Measurements from ENCODE around the gene CDC42EP2. TPM values are rescaled to one million over a fixed set of nuclear protein-coding genes. Genes with fewer than 3 reads are reported as not detected.

The CDC42EP2 gene, protein sequence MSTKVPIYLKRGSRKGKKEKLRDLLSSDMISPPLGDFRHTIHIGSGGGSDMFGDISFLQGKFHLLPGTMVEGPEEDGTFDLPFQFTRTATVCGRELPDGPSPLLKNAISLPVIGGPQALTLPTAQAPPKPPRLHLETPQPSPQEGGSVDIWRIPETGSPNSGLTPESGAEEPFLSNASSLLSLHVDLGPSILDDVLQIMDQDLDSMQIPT
- 1 to 10 TPM in 1 of 2 experiments, under 1 TPM in 1; 0.57 to 1.5 TPM for total RNA-seq

DNA sequence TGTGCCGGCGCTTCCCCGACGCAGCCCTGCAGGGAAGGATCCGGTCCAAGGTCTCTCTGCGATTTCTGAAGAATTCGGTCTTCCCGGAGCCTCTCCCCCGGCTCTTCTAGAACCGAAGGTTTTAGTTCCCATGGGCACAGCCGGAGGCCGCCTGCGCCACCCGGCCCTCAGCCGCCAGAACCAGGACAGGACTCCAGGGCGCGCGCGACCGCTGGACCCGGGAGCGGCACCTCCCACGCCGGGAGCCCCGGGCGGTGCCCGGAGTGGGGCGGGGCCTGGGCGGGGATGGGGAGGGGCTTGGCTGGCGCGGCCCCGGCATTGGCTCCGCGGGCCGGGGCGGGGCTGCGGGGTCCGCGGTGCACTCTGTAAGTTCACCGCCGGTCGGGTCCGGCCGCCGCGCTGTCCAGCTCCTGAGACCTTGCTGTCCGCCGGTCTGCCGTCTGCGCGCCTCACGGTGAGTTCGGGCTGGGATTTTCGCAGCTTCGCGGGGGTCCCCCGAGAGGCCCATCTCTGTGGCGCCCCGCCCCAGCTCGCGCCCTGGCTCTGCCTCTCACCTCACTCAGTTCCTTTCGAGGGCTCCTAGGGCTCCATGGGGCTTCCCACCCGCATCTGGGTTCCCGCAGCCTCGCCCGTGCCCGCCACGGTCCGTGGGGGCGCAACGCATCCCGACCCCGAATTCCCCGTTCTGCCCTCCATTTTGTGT, at the start of gene CDC42EP2:
Gene CDC42EP2 (plus strand): TSS at position 366 of the 703 bp plus-strand sequence. CDS start 6,033 bp downstream, outside the sequence.
- peak within 1 kb of the TSS; percentile 74 for H3K4me3 Mint-ChIP-seq
- DNase-seq: peak; percentile 72
- H3K36me3 Mint-ChIP-seq (ENCODE audit: low read depth): no peaks in the 10 kb centered on the region
- H3K9me3 Mint-ChIP-seq: no peaks in the 10 kb centered on the region
- H3K4me1 Mint-ChIP-seq (ENCODE audit: low read depth): peaks cover 5% of the 10 kb centered on the region
- intact Hi-C loops (cut with micrococcal nuclease): loop anchor here (1.0 to 2.0 kb wide), 5 partner anchors 16 to 467 kb away; no protein-coding TSS in a partner anchor
- peaks cover 8% of the 10 kb centered on the region for H3K27me3 Mint-ChIP-seq (ENCODE audit: low read depth)
- H3K27ac Mint-ChIP-seq: no peak within 1 kb of the TSS
- CTCF ChIA-PET: interaction anchor here (0.6 to 6.4 kb wide), 32 partner anchors 8 to 350 kb away, joined by 3 to 161 read pairs (median 4); partner anchors contain the start of genes DPF2, POLA2, TIGD3 and TM7SF2

DNA sequence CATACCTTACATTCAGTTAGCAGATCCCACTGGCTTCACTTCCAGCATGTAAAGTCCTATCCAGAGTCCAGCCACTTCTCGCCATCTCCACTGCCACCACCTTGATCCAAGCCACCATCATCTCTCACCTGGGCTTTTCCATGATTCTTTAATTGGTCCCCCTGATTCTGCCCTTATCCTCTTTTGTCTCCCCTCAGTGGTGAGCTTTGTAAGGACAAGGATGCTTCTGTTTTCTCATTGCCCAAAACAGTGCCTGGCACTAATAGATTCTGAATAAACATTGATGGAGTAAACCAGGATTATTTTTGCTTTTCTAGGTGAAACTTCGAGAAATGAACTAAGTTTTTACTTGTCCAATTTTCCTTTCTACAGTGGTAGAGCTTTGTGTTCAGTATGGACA, 48.5 kb upstream of the CDC42EP2 start:
- CTCF ChIA-PET: interaction anchor here (0.8 to 2.1 kb wide), 6 partner anchors 9 to 67 kb away, joined by 3 to 11 read pairs (median 4); no protein-coding TSS in a partner anchor
- intact Hi-C loops (cut with micrococcal nuclease): no loop called here
- no peak for DNase-seq
- Mint-ChIP-seq H3K27me3 (ENCODE audit: low read depth) (no peaks in the 10 kb centered on the region), H3K4me1 (ENCODE audit: low read depth) (peaks cover 36% of the 10 kb centered on the region), H3K4me3 (no peak overlapping the region), H3K36me3 (ENCODE audit: low read depth) (peaks cover 60% of the 10 kb centered on the region), H3K27ac (no peak overlapping the region), H3K9me3 (no peaks in the 10 kb centered on the region)

DNA sequence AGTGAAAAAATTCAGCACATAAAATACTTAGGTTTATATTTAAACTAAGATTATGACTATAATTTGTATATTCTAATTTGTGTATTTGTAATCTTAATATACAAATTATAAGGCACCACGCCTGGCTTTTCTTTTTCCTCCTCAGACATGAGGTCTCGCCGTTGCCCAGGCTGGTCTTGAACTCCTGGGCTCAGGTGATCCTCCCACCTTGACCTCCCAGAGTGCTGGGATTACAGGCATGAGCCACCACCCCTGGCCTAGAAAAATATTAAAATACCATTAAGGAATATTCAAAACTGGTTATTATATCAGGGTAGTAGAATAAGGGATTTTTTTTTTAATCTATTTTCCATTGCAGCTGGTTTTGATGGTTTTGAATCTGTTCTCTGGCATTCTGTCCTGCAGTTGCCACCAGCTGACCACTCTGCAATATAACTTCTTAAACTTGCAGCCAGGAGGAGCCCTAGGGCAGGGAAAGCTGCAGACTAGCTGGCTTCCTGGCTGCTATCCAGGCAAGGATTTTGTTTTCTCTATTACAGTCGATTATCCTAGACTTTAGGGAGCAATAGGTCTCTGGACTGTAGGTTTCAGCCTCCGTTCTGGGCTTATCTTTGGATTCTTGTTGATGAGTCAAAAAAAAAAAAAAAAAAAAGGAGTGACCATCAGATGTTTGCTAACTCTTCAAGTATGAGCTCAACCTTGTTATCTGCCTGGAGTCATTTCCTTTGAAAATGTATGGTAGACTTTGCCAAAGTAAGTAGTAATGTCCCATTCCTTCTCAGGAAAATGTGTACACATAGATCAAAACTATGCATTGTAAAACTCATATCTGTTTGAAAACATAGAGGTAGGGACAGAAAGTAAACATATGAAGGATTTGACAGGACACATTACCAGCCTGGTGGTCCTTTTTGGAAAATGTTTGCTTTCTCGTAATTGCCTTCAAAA, 39.7 kb upstream of the CDC42EP2 start:
- peaks cover 15% of the 10 kb centered on the region for H3K4me1 Mint-ChIP-seq (ENCODE audit: low read depth)
- no peak overlapping the region for H3K27ac Mint-ChIP-seq
- H3K27me3 Mint-ChIP-seq (ENCODE audit: low read depth): no peaks in the 10 kb centered on the region
- intact Hi-C loops (cut with micrococcal nuclease): loop anchor here (1.0 to 10.0 kb wide), 4 partner anchors 40 to 237 kb away; partner anchors contain the start of gene DPF2
- peak; percentile 53 for DNase-seq
- H3K9me3 Mint-ChIP-seq: no peaks in the 10 kb centered on the region
- CTCF ChIA-PET: interaction anchor here (0.6 to 4.0 kb wide), 13 partner anchors 9 to 1046 kb away, joined by 3 to 34 read pairs (median 3); partner anchors contain the start of genes CDC42EP2 and DPF2
- H3K36me3 Mint-ChIP-seq (ENCODE audit: low read depth): peaks cover 38% of the 10 kb centered on the region
- H3K4me3 Mint-ChIP-seq: no peak overlapping the region

DNA sequence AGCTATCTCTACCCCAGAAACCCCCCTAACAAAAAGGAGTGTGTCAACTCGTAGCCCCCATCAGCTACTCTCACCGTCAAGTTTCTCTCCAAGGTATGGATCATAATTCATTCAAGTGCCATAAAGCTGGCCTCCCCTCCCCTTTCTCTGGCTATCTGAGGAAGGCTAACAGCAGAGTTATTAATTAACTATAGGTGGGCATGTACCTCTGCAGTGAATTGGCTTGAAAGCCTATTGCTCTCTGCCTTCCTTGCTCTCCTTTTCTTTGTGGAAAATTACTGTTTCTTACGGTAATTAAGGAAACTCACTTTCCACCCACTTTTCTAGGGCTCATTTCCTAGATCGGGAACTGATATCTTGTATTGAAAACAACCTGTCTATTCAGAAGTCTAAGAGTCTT, 38.8 kb upstream of the CDC42EP2 start:
- Mint-ChIP-seq H3K27me3 (ENCODE audit: low read depth) (no peaks in the 10 kb centered on the region), H3K9me3 (no peaks in the 10 kb centered on the region), H3K36me3 (ENCODE audit: low read depth) (peaks cover 39% of the 10 kb centered on the region), H3K4me1 (ENCODE audit: low read depth) (peaks cover 17% of the 10 kb centered on the region), H3K27ac (no peak overlapping the region), H3K4me3 (no peak overlapping the region)
- CTCF ChIA-PET: interaction anchor here (0.6 to 4.0 kb wide), 8 partner anchors 10 to 58 kb away, joined by 3 to 34 read pairs (median 4); partner anchors contain the start of genes CDC42EP2 and DPF2
- DNase-seq: no peak
- intact Hi-C loops (cut with micrococcal nuclease): loop anchor here (1.0 to 10.0 kb wide), 4 partner anchors 39 to 236 kb away; partner anchors contain the start of gene DPF2

DNA sequence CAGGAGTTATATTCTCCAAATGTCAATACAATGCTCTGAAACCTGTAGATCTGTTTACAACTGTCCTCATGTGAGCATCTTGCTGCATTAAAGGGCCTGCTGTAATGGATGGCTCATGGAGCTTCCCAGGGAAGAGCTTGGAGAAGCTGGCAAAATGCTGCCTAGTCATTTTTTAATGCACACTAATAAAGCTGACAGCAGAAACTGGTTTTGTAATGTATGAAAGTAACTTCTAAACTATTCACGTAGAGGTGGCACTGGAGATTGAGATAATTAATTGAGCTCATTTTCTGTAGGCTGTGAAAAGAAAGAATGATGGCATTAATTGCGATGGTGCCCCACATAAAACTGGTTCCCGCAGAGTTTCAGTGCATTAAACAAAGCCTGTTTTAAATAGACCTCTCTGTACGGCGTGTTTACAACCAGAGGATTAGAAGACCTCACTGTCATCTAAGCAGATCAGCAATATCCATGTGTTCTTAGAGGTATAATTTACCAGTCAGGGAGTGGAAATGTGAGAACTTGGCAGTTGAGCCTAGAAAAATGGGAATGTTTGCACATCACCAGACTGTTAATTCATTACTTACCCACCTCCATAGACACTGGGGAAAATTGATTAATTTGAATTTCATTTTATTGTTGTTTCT, 36.9 kb upstream of the CDC42EP2 start:
- no peak for DNase-seq
- Mint-ChIP-seq H3K4me1 (ENCODE audit: low read depth) (peaks cover 17% of the 10 kb centered on the region), H3K27me3 (ENCODE audit: low read depth) (no peaks in the 10 kb centered on the region), H3K27ac (no peak overlapping the region), H3K4me3 (no peak overlapping the region), H3K36me3 (ENCODE audit: low read depth) (peaks cover 44% of the 10 kb centered on the region), H3K9me3 (no peaks in the 10 kb centered on the region)
- intact Hi-C loops (cut with micrococcal nuclease): loop anchor here (2.0 to 10.0 kb wide), 4 partner anchors 15 to 235 kb away; partner anchors contain the start of gene DPF2
- CTCF ChIA-PET: interaction anchor here (0.5 to 1.5 kb wide), 8 partner anchors 9 to 310 kb away, joined by 3 to 10 read pairs (median 3); no protein-coding TSS in a partner anchor

DNA sequence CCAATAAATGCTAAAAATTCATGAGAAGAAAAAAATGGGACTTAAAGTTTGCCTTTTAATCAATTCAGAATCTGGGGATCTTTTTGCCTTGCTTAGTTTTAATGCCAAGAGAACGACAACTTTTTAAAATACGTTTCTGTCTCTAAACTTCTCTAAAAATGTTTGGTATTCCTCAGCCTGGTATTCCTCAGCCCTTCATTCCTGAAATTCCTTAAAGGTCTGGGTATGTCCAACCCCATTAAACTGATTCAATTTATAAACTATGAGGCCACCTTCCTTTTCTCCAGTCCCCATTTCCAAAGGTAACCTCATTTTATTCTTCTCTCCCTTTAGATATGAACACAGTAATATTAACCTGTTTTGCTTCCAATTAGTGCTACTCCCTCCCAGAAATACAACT, 36.3 kb upstream of the CDC42EP2 start:
- Mint-ChIP-seq H3K9me3 (no peaks in the 10 kb centered on the region), H3K4me1 (ENCODE audit: low read depth) (peaks cover 17% of the 10 kb centered on the region), H3K4me3 (no peak overlapping the region), H3K27me3 (ENCODE audit: low read depth) (no peaks in the 10 kb centered on the region), H3K36me3 (ENCODE audit: low read depth) (peaks cover 44% of the 10 kb centered on the region), H3K27ac (no peak overlapping the region)
- intact Hi-C loops (cut with micrococcal nuclease): loop anchor here (2.0 to 10.0 kb wide), 4 partner anchors 16 to 234 kb away; partner anchors contain the start of gene DPF2
- DNase-seq: no peak
- CTCF ChIA-PET: interaction anchor here (0.6 to 0.7 kb wide), 2 partner anchors 10 to 400 kb away, joined by 3 to 4 read pairs; no protein-coding TSS in a partner anchor

DNA sequence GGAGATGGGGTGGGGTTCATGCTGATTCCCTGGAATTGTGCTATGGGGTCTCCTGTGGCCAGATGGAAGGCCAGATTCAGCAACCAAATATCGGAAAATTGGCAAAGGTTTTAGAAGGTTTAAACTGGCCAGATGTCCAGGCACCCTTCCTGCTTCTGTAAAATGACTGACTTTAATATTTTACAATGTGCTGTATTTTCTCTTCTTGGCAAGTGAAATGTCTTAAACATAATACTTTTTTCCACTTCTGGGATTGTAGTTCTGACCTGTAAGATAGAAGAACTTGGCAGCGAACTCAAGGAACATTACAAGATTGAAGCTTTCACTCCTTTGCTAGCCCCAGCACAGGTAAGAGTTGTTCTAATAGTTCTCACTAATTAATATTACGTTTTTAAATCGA, 35.4 kb upstream of the CDC42EP2 start:
- CTCF ChIA-PET: interaction anchor here (0.7 to 3.1 kb wide), 7 partner anchors 17 to 401 kb away, joined by 3 to 11 read pairs (median 4); partner anchors contain the start of gene POLA2
- intact Hi-C loops (cut with micrococcal nuclease): loop anchor here (2.0 to 10.0 kb wide), 4 partner anchors 16 to 233 kb away; partner anchors contain the start of gene DPF2
- no peaks in the 10 kb centered on the region for H3K9me3 Mint-ChIP-seq
- H3K27me3 Mint-ChIP-seq (ENCODE audit: low read depth): no peaks in the 10 kb centered on the region
- H3K4me3 Mint-ChIP-seq: no peak overlapping the region
- H3K36me3 Mint-ChIP-seq (ENCODE audit: low read depth): peaks cover 50% of the 10 kb centered on the region
- peak overlapping the region; percentile 7 for H3K27ac Mint-ChIP-seq
- peaks cover 17% of the 10 kb centered on the region for H3K4me1 Mint-ChIP-seq (ENCODE audit: low read depth)
- no peak for DNase-seq

DNA sequence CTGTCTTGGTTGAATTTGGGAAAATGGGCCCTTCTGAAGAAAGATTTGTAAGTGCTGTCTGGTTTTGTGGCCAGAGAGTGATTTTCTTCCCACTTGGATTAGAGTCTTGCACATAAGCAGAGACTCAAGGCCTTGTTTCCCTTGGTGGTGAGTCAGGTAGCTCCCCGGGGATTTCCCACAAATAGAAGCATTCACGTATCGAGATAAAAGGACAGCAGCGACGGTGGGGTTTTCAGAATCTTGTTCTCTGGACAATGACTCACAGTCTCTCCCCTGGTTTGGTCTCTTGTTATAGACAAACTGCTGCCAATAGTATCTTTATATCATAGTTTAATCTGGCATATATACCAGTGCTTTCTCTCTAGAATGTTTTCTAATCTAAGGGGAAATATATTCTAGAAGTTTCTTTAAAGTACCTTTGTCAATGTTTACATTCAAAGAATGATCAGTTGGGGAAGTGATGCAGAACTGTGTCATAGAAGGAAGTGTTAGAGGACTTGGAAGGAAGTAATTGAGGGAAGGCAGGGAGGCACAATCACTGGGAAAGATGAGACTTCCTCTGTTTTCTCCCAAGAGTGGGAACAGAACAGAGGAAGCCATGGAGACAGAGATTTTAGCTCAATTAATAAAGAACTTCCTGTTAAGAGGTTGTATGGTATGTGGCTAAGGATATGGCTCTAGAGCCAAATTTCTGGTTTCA, 34.8 kb upstream of the CDC42EP2 start:
- intact Hi-C loops (cut with micrococcal nuclease): loop anchor here (2.0 to 10.0 kb wide), 4 partner anchors 17 to 232 kb away; partner anchors contain the start of gene DPF2
- H3K27me3 Mint-ChIP-seq (ENCODE audit: low read depth): no peaks in the 10 kb centered on the region
- H3K27ac Mint-ChIP-seq: peak overlapping the region; percentile 7
- CTCF ChIA-PET: interaction anchor here (0.7 to 3.1 kb wide), 6 partner anchors 18 to 136 kb away, joined by 3 to 11 read pairs (median 4); partner anchors contain the start of gene POLA2
- peak; percentile 73 for DNase-seq
- H3K36me3 Mint-ChIP-seq (ENCODE audit: low read depth): peaks cover 50% of the 10 kb centered on the region
- H3K4me3 Mint-ChIP-seq: no peak overlapping the region
- no peaks in the 10 kb centered on the region for H3K9me3 Mint-ChIP-seq
- H3K4me1 Mint-ChIP-seq (ENCODE audit: low read depth): peaks cover 17% of the 10 kb centered on the region

DNA sequence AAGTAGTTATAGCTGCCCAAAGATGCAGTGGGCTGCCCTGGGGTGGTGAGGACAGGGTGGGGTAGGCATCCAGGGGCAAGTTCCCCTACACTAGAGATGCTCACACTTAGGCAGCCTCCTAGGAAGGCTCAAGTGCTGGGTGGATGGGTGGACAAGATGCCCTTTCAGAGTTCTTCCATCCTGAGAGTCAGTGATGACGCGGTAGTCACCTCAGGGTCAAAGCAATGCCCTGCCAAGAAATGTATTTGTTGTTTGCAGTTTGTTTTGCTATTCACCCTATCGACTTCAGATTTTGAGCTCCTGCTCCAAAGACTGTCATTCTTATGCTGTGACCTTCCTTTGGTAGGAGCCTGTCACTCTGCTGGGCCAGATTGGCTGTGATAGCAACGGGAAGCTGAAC, 34.0 kb upstream of the CDC42EP2 start:
- H3K27ac Mint-ChIP-seq: no peak overlapping the region
- H3K4me1 Mint-ChIP-seq (ENCODE audit: low read depth): peaks cover 17% of the 10 kb centered on the region
- no peak overlapping the region for H3K4me3 Mint-ChIP-seq
- no peaks in the 10 kb centered on the region for H3K9me3 Mint-ChIP-seq
- CTCF ChIA-PET: interaction anchor here (0.9 to 3.1 kb wide), 5 partner anchors 9 to 135 kb away, joined by 3 to 11 read pairs (median 4); no protein-coding TSS in a partner anchor
- no peaks in the 10 kb centered on the region for H3K27me3 Mint-ChIP-seq (ENCODE audit: low read depth)
- intact Hi-C loops (cut with micrococcal nuclease): no loop called here
- H3K36me3 Mint-ChIP-seq (ENCODE audit: low read depth): peaks cover 52% of the 10 kb centered on the region
- no peak for DNase-seq

DNA sequence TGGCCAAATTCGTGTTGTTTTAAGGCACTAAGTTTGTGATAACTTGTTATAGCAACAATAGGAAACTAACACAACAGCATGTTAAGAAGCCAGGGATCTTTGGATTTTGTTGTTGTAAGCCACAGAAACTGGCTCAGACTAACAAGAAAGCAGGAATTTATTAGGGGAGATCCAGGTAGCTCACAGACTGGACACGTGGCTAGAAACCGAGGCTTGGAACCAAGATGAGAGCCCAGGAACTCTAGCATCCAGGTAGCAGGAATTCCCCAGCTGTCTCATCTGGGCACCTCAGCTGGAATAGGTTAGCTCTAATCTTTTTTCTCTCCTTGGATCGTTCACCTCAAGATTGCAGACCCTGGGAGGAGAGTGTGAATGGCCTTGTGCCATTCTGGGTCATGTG, 28.0 kb upstream of the CDC42EP2 start:
- H3K27ac Mint-ChIP-seq: no peak overlapping the region
- no peak for DNase-seq
- CTCF ChIA-PET: interaction anchor here (1.0 to 1.1 kb wide), 2 partner anchors 9 to 28 kb away, joined by 3 read pairs; partner anchors contain the start of gene CDC42EP2
- H3K4me1 Mint-ChIP-seq (ENCODE audit: low read depth): no peaks in the 10 kb centered on the region
- H3K4me3 Mint-ChIP-seq: no peak overlapping the region
- no peaks in the 10 kb centered on the region for H3K27me3 Mint-ChIP-seq (ENCODE audit: low read depth)
- H3K9me3 Mint-ChIP-seq: no peaks in the 10 kb centered on the region
- intact Hi-C loops (cut with micrococcal nuclease): no loop called here
- peaks cover 55% of the 10 kb centered on the region for H3K36me3 Mint-ChIP-seq (ENCODE audit: low read depth)
